H1 (cell line): ENCODE measurements around the gene TAF4. TPM values are rescaled to one million over a fixed set of nuclear protein-coding genes. Genes with fewer than 3 reads are reported as not detected.

Source experiments
- CTCF ChIA-PET: fragments of 300-600 bp; sonication (Branson Sonifier 250); formaldehyde crosslinking; loops from one replicate; lab custom pipeline; 2021; ENCODE audit not compliant: partially characterized antibody; lab: Charles Lee
- POLR2A ChIA-PET: fragments of 300-600 bp; sonication (Branson Sonifier 250); formaldehyde crosslinking; loops from one replicate; lab custom pipeline; 2021; ENCODE audit warnings: inconsistent platforms; ENCODE audit not compliant: partially characterized antibody; lab: Charles Lee
- DNase-seq, 2 experiments: peaks; one replicate each; pipeline versions ENCODE4 v3.0.0 to v3.0.0-alpha.2; 2010 to 2022; ENCODE audit warnings: low spot score in 2 of 2, low read depth in 1 of 2, mixed read lengths in 1 of 2
- FAIRE-seq: peaks from 2 replicates; lab custom pipeline; 2011; peaks lifted over from hg19 to GRCh38; lab: Jason Lieb, UNC
- H2AFZ ChIP-seq: 2 replicates; pipeline ENCODE4 v1.8.1; 2012; ENCODE audit warnings: low read length, inconsistent platforms
- H2AK5ac ChIP-seq: 2 replicates; pipeline ENCODE4 v1.6.1; 2013; ENCODE audit warnings: low read depth, low read length
- H2BK120ac ChIP-seq: replicated peaks from 2 replicates; pipeline ENCODE3; 2013; ENCODE audit warnings: low read depth, low read length, inconsistent platforms
- H2BK12ac ChIP-seq: 2 replicates; pipeline ENCODE4 v1.6.1; 2013; ENCODE audit warnings: low read depth, low read length
- H2BK15ac ChIP-seq: 2 replicates; pipeline ENCODE4 v1.6.1; 2013; ENCODE audit warnings: low read length
- H2BK20ac ChIP-seq: 2 replicates; pipeline ENCODE4 v1.6.1; 2013; ENCODE audit warnings: low read length
- H2BK5ac ChIP-seq: 2 replicates; pipeline ENCODE4 v1.6.1; 2013; ENCODE audit warnings: low read depth, low read length
- H3K14ac ChIP-seq: 2 replicates; pipeline ENCODE4 v1.6.1; 2013; ENCODE audit warnings: inconsistent platforms; ENCODE audit not compliant: insufficient read length
- H3K18ac ChIP-seq: 2 replicates; pipeline ENCODE4 v1.6.1; 2013; ENCODE audit warnings: low read length; ENCODE audit errors: extremely low read depth
- H3K23ac ChIP-seq: 2 replicates; pipeline ENCODE4 v1.6.1; 2013; ENCODE audit warnings: inconsistent platforms; ENCODE audit not compliant: insufficient read length
- H3K23me2 ChIP-seq: 2 replicates; pipeline ENCODE4 v1.6.1; 2013; ENCODE audit warnings: low read depth, low read length
- H3K27ac ChIP-seq: 2 replicates; pipeline ENCODE4 v1.6.1; 2011; ENCODE audit warnings: low read depth, low read length, inconsistent platforms
- H3K27me3 ChIP-seq, 4 experiments: replicated peaks in 1 of 4; 1 replicate in 1 of 4; 2 replicates in 3 of 4; pipeline versions ENCODE4 v1.6.1 to v1.8.1; 2011 to 2013; ENCODE audit warnings: low read length in 3 of 4, mild to moderate bottlenecking in 3 of 4, inconsistent platforms in 2 of 4, mixed read lengths in 2 of 4, moderate library complexity in 1 of 4; ENCODE audit not compliant: control insufficient read depth in 3 of 4, insufficient read depth in 3 of 4; ENCODE audit errors: extremely low read depth in 1 of 4
- H3K36me3 ChIP-seq, 4 experiments: 2 replicates each; pipeline versions ENCODE4 v1.6.1 to v1.8.1; 2011 to 2013; ENCODE audit warnings: mild to moderate bottlenecking in 4 of 4, low read length in 3 of 4, moderate library complexity in 2 of 4, control low read depth in 1 of 4, inconsistent platforms in 1 of 4; ENCODE audit not compliant: insufficient read depth in 4 of 4, control insufficient read depth in 2 of 4
- H3K4ac ChIP-seq: replicated peaks from 2 replicates; pipeline ENCODE3; 2013; ENCODE audit warnings: low read length, low read depth, mixed read lengths, inconsistent platforms; ENCODE audit not compliant: insufficient read length
- H3K4me1 ChIP-seq, 4 experiments: replicated peaks in 1 of 4; 1 replicate in 1 of 4; 2 replicates in 3 of 4; pipeline versions ENCODE4 v1.6.1 to v1.8.1; 2011 to 2013; ENCODE audit warnings: low read length in 3 of 4, inconsistent platforms in 2 of 4, mixed read lengths in 1 of 4; ENCODE audit not compliant: insufficient read depth in 4 of 4, control insufficient read depth in 3 of 4
- H3K4me2 ChIP-seq, 2 experiments: 2 replicates each; pipeline versions ENCODE4 v1.6.1 to v1.8.1; 2011 to 2013; ENCODE audit warnings: low read depth in 2 of 2, low read length in 2 of 2, control low read depth in 1 of 2, inconsistent platforms in 1 of 2, mild to moderate bottlenecking in 1 of 2; ENCODE audit not compliant: insufficient read depth in 1 of 2
- H3K4me3 ChIP-seq, 4 experiments: fragments of 200-600, 300-600 bp in 1 of 4; sonication (generic), shearing (Covaris generic), sonication (Bioruptor Twin) in 1 of 4; 2 replicates each; pipeline versions ENCODE4 v1.5.1 to v1.8.1; 2011 to 2016; ENCODE audit warnings: low read length in 4 of 4, low read depth in 3 of 4, control low read depth in 2 of 4, inconsistent platforms in 2 of 4, mild to moderate bottlenecking in 2 of 4, mixed read lengths in 1 of 4, moderate library complexity in 1 of 4; ENCODE audit not compliant: insufficient read depth in 2 of 4; ENCODE audit errors: extremely low read depth in 1 of 4
- H3K56ac ChIP-seq: replicated peaks from 2 replicates; pipeline ENCODE3; 2013; ENCODE audit warnings: low read depth, mild to moderate bottlenecking, mixed read lengths, low read length, inconsistent platforms; ENCODE audit not compliant: insufficient read length
- H3K79me1 ChIP-seq: 2 replicates; pipeline ENCODE4 v1.6.1; 2013; ENCODE audit warnings: low read depth, low read length, control low read depth
- H3K79me2 ChIP-seq, 2 experiments: 2 replicates each; pipeline versions ENCODE4 v1.6.1 to v1.8.1; 2012 to 2013; ENCODE audit warnings: low read length in 2 of 2, mild to moderate bottlenecking in 2 of 2, inconsistent platforms in 1 of 2; ENCODE audit not compliant: insufficient read depth in 2 of 2, control insufficient read depth in 1 of 2
- H3K9ac ChIP-seq, 4 experiments: replicated peaks in 1 of 4; 1 replicate in 1 of 4; 2 replicates in 3 of 4; pipeline versions ENCODE4 v1.6.1 to v1.8.1; 2011 to 2013; ENCODE audit warnings: low read depth in 3 of 4, low read length in 3 of 4, control low read depth in 2 of 4, mild to moderate bottlenecking in 2 of 4, moderate library complexity in 2 of 4, inconsistent platforms in 1 of 4; ENCODE audit errors: extremely low read depth in 1 of 4
- H3K9me3 ChIP-seq, 2 experiments: 2 replicates each; pipeline versions ENCODE4 v1.6.1 to v1.8.1; 2012 to 2013; ENCODE audit warnings: mild to moderate bottlenecking in 2 of 2, moderate library complexity in 2 of 2, control low read depth in 1 of 2, inconsistent platforms in 1 of 2, low read depth in 1 of 2, low read length in 1 of 2, mixed read lengths in 1 of 2; ENCODE audit not compliant: insufficient read depth in 2 of 2
- H4K20me1 ChIP-seq, 2 experiments: replicated peaks in 1 of 2; 2 replicates each; pipeline versions ENCODE3 to v1.8.1; 2011 to 2013; ENCODE audit warnings: inconsistent platforms in 2 of 2, low read length in 2 of 2, mild to moderate bottlenecking in 1 of 2; ENCODE audit not compliant: insufficient read depth in 2 of 2, control insufficient read depth in 1 of 2
- H4K5ac ChIP-seq: 2 replicates; pipeline ENCODE4 v1.6.1; 2013; ENCODE audit warnings: low read length, low read depth, mixed read lengths, inconsistent platforms; ENCODE audit not compliant: insufficient read length
- H4K8ac ChIP-seq: 2 replicates; pipeline ENCODE4 v1.8.0; 2013; ENCODE audit warnings: mild to moderate bottlenecking, moderate library complexity, low read length, inconsistent platforms; ENCODE audit not compliant: insufficient read depth; ENCODE audit errors: extremely low read depth
- H4K91ac ChIP-seq: replicated peaks from 2 replicates; pipeline ENCODE3; 2013; ENCODE audit warnings: low read length, mixed read lengths, inconsistent platforms; ENCODE audit not compliant: insufficient read length
- BACH1 ChIP-seq: IDR thresholded peaks from 2 replicates; pipeline ENCODE4 v1.6.1; 2012; ENCODE audit warnings: low read length, improper control_type of control experiment
- GTF2F1 ChIP-seq: IDR thresholded peaks from 2 replicates; pipeline ENCODE4 v1.6.1; 2012; ENCODE audit warnings: low read depth, low read length, improper control_type of control experiment, borderline replicate concordance
- HDAC6 ChIP-seq: IDR thresholded peaks from one replicate; pipeline ENCODE4 v1.7.1; 2012; ENCODE audit warnings: low read depth, mild to moderate bottlenecking, inconsistent platforms, low read length, moderate library complexity
- JUN ChIP-seq: IDR thresholded peaks from 2 replicates; pipeline ENCODE4 v1.6.1; 2011; ENCODE audit warnings: low read depth, mild to moderate bottlenecking, improper control_type of control experiment, low read length
- POLR2A ChIP-seq, 2 experiments: IDR thresholded peaks; 1 replicate in 1 of 2; 2 replicates in 1 of 2; pipeline ENCODE4 v1.6.1; 2011; ENCODE audit warnings: low read depth in 2 of 2, low read length in 2 of 2, mild to moderate bottlenecking in 2 of 2; ENCODE audit errors: control extremely low read depth in 1 of 2
- SP1 ChIP-seq: IDR thresholded peaks from 2 replicates; pipeline ENCODE4 v1.6.1; 2011; ENCODE audit warnings: low read depth, low read length
- WGBS, 2 experiments: shearing (Covaris generic) in 1 of 2; methylation state at CpG; one replicate each; pipeline versions ENCODE4 v1.1.6 to v1.1.7; 2013 to 2015; ENCODE audit warnings: low lambda C conversion rate in 2 of 2, mixed read lengths in 2 of 2, inconsistent platforms in 1 of 2, low coverage in 1 of 2, missing lambda C conversion rate in 1 of 2; ENCODE audit not compliant: insufficient replicate concordance in 2 of 2, insufficient coverage in 1 of 2, insufficient read length in 1 of 2; ENCODE audit errors: extremely low coverage in 1 of 2, missing lambda C conversion rate in 1 of 2; 5-methylcytosine and 5-hydroxymethylcytosine counted together
- polyA plus RNA-seq, 7 experiments: library from polyadenylated mRNA; depleted of rRNA in 3 of 7; stranded (reverse) in 5 of 7; unstranded in 2 of 7; fragments of >200 nt in 5 of 7; fragments of 200-250 nt in 2 of 7; gene quantifications; 1 replicate in 5 of 7; 2 replicates in 1 of 7; 4 replicates in 1 of 7; pipeline versions ENCODE4 v1.2.1 to v1.2.3, GENCODE V29; 2011 to 2013; ENCODE audit warnings: missing spikeins in 2 of 7, mixed read lengths in 2 of 7
- total RNA-seq: library from RNA; stranded (reverse); fragmentation: NEBNext Ultra II Directional; extraction: Animal tissue kit (Norgen Biotek cat#: 25700); gene quantifications from 2 replicates; pipeline ENCODE4 v1.2.1, GENCODE V29; 2021

The TAF4 gene
- total and polyA plus RNA-seq, 2 of the 8 experiments (the other 6 are each of a cell fraction or from before 2014, with no cell fraction given): 16.0 to 30.1 TPM

DNA sequence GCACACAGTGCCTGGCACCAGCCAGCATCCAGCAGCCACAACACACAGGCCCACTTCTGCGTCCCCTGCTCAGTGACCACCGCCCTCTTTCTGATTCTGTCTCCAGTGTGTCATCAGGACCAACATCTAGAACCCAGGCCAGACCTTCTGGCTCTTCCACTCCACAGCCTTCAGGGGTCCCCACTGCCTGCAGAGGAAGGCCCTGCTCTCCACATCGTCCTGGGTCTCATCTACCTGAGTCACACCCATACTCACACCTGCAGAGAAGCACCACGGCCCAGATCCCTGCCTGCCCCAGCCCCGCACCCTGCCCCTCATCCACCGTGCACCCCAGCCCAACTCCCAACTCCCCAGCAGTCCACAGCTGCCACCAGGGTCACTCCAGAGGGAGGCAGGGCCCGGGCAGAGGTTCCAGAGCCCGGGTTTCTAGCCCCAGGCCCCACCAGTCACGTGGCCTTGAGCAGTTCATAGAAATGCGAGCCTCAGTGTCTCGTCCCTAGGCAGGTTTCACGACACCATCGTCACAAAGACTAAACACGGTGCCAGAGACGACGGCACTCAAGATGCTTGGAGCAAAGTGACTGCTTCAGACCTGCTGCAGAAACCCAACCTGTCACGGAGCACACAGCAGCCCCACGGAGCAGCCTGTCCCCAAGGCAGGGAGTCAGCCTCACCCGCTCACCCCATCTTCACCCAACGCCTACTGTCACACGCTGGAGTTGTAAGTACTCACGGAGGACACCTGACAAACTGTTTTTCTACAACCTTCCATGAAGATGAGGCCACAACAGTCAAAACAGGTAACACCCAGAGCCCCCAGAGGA, 16.1 kb downstream of the TAF4 start:
- Histone ChIP-seq H3K27ac (no peak overlapping the region), H3K14ac (no peak overlapping the region), H3K9me3 (no peaks in the 10 kb centered on the region), H2BK15ac (no peak overlapping the region), H2BK20ac (no peak overlapping the region), H3K79me2 (peaks cover 22 to 99% of the 10 kb centered on the region in 2 experiments), H3K4ac (no peak overlapping the region), H2AFZ (no peak overlapping the region), H3K18ac (no peak overlapping the region), H3K23ac (no peak overlapping the region), H4K5ac (no peak overlapping the region), H3K79me1 (peaks cover 41% of the 10 kb centered on the region), H3K56ac (no peak overlapping the region), H3K9ac (peak overlapping the region in 1 of 4 experiments; percentile 49; a peak in 1 of 7 replicates), H2BK120ac (no peak overlapping the region), H2BK5ac (no peak overlapping the region; the same call in 1 of the 2 replicates), H4K8ac (no peak overlapping the region), H4K20me1 (peaks cover 24 to 51% of the 10 kb centered on the region in 2 experiments), H4K91ac (no peak overlapping the region), H3K36me3 (peaks cover 0 to 5% (median 3%) of the 10 kb centered on the region in 4 experiments; a peak in 2 of 8 replicates), H3K4me2 (no peak overlapping the region), H2BK12ac (no peak overlapping the region), H3K4me3 (no peak overlapping the region), H3K4me1 (peaks cover 0 to 16% (median 8%) of the 10 kb centered on the region in 4 experiments; a peak in 3 of 7 replicates), H2AK5ac (0 out of 2 replicates have a peak overlapping the region, but pooled peaks have one; percentile 40), H3K23me2 (no peaks in the 10 kb centered on the region; the same call in 1 of the 2 replicates), H3K27me3 (no peaks in the 10 kb centered on the region)
- no peak for DNase-seq
- POLR2A ChIA-PET: interaction anchor here (0.6 kb wide), 1 partner anchor 307 kb away, joined by 3 read pairs; no protein-coding TSS in a partner anchor
- CTCF ChIA-PET: interaction anchor here (0.7 to 1.2 kb wide), 2 partner anchors 12 to 38 kb away, joined by 3 to 4 read pairs; no protein-coding TSS in a partner anchor
- 90% methylated on average over 19 of the region's 22 CpGs; no CpG with 5 or more reads in 1 of the 2 experiments for WGBS, 2 experiments
- TF ChIP-seq HDAC6: no peak
- TF ChIP-seq SP1: no peak
- TF ChIP-seq GTF2F1: no peak
- no peak for TF ChIP-seq BACH1
- no peak for TF ChIP-seq JUN
- no peak for TF ChIP-seq POLR2A (IDR thresholded peaks at IDR 0.05; ENCODE audit: control extremely low read depth in 1 of 2, low read depth in 2 of 2, low read length in 2 of 2)
- no peak for FAIRE-seq
